ENCODE results near the gene DNM3. TPM values are rescaled to one million over a fixed set of nuclear protein-coding genes. Genes with fewer than 3 reads are reported as not detected.

The DNM3 gene
- polyA plus RNA-seq, 3 donors = 0.15 TPM; not detected in 2

DNA sequence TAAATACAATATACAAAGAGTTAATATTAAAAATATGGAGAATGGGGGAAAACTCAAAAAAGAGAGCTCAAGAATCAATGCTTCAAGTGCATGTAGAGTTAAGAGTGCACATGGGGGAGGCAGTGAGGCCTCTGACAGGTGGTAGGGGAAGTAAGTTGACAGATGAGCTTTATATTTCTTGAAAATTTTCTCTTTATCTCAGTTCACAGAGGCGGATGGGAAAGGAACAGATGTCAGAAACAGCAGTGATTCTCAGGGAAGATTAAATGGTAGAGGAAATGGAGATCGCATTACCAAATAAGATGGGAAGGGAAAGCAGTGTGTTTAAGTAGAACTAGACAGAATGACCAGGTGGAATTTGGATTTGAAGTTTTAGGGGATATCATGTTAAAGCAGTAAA, 379.1 kb downstream of the DNM3 start:
- 17% methylated on average over 2 of the region's 2 CpGs for WGBS (ENCODE audit: insufficient coverage)
- Histone ChIP-seq H3K79me2 (ENCODE audit: insufficient read depth, low read length) (no peaks in the 10 kb centered on the region), H3K9me3 (replicated peaks in 1 of 2; ENCODE audit: control insufficient read depth in 1 of 2, insufficient read depth in 1 of 2, low read length in 2 of 2) (no peaks in the 10 kb centered on the region), H3K27me3 (ENCODE audit: control insufficient read depth in 2 of 2, insufficient read depth in 2 of 2, low read length in 2 of 2) (no peaks in the 10 kb centered on the region), H3K36me3 (replicated peaks in 1 of 2; ENCODE audit: control insufficient read depth in 1 of 2, insufficient read depth in 2 of 2, low read length in 2 of 2) (no peaks in the 10 kb centered on the region), H3K4me1 (ENCODE audit: control insufficient read depth in 1 of 2, insufficient read depth in 2 of 2, low read length in 2 of 2) (no peaks in the 10 kb centered on the region), H2AFZ (ENCODE audit: insufficient read depth, low read depth, low read length, poor library complexity, severe bottlenecking) (no peak overlapping the region), H4K20me1 (ENCODE audit: insufficient read depth, low read length) (no peaks in the 10 kb centered on the region), H3K4me3 (replicated peaks in 1 of 3; ENCODE audit: low read depth in 2 of 3, low read length in 3 of 3) (no peak overlapping the region), H3K4me2 (replicated peaks; ENCODE audit: extremely low read depth, low read length, poor library complexity, severe bottlenecking) (no peak overlapping the region), H3K9ac (ENCODE audit: insufficient read depth, low read length, poor library complexity, severe bottlenecking) (no peak overlapping the region), H3K27ac (ENCODE audit: low read depth in 1 of 2, low read length in 2 of 2) (no peak overlapping the region)
- Mint-ChIP-seq H3K27me3 (ENCODE audit: low read depth in 3 of 3) (no peaks in the 10 kb centered on the region), H3K36me3 (no peaks in the 10 kb centered on the region), H3K27ac (no peak overlapping the region), H3K4me1 (peaks cover 4% of the 10 kb centered on the region), H3K9me3 (peaks cover 0 to 2% (median 0%) of the 10 kb centered on the region in 7 donors), H3K4me3 (no peak overlapping the region)
- no peak for DNase-seq
- no peak for TF ChIP-seq CTCF (IDR thresholded peaks at IDR 0.05)
- intact Hi-C loops (cut with micrococcal nuclease) = no loop called here

DNA sequence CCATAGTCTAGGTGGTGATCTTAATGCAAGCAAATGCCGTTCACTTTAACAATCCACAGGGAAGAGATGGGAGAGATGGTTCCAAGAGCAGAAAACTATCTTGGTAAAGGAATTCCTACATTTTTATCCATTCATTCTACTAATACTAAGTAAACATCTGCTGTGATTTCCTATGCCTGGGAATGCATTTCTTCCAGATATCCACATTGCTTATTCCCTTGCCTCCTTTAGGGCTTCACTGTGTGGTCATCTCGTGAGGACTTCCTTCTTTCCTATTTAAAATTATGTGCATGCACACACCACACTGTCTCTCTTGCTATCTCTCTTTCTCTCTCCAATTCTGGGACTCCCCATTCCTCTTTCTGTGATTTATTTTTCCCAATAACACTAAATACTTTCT, 380.1 kb downstream of the DNM3 start:
- H3K4me3 ChIP-seq (replicated peaks in 1 of 3; ENCODE audit: low read depth in 2 of 3, low read length in 3 of 3) = no peak overlapping the region
- no peaks in the 10 kb centered on the region for H3K36me3 Mint-ChIP-seq
- H3K9ac ChIP-seq (ENCODE audit: insufficient read depth, low read length, poor library complexity, severe bottlenecking) = no peak overlapping the region
- no peaks in the 10 kb centered on the region for H4K20me1 ChIP-seq (ENCODE audit: insufficient read depth, low read length)
- H3K4me2 ChIP-seq (replicated peaks; ENCODE audit: extremely low read depth, low read length, poor library complexity, severe bottlenecking) = no peak overlapping the region
- no peak overlapping the region for H3K27ac ChIP-seq (ENCODE audit: low read depth in 1 of 2, low read length in 2 of 2)
- no peaks in the 10 kb centered on the region for H3K36me3 ChIP-seq (replicated peaks in 1 of 2; ENCODE audit: control insufficient read depth in 1 of 2, insufficient read depth in 2 of 2, low read length in 2 of 2)
- no peaks in the 10 kb centered on the region for H3K27me3 Mint-ChIP-seq (ENCODE audit: low read depth in 3 of 3)
- no peaks in the 10 kb centered on the region for H3K79me2 ChIP-seq (ENCODE audit: insufficient read depth, low read length)
- TF ChIP-seq CTCF (IDR thresholded peaks at IDR 0.05) = no peak
- H3K27ac Mint-ChIP-seq = no peak overlapping the region
- H3K4me1 Mint-ChIP-seq = peaks cover 4% of the 10 kb centered on the region
- H3K9me3 Mint-ChIP-seq = peaks cover 0 to 2% (median 0%) of the 10 kb centered on the region in 7 donors
- WGBS (ENCODE audit: insufficient coverage) = 86% methylated on average over 1 of the region's 2 CpGs
- H3K9me3 ChIP-seq (replicated peaks in 1 of 2; ENCODE audit: control insufficient read depth in 1 of 2, insufficient read depth in 1 of 2, low read length in 2 of 2) = no peaks in the 10 kb centered on the region
- H3K27me3 ChIP-seq (ENCODE audit: control insufficient read depth in 2 of 2, insufficient read depth in 2 of 2, low read length in 2 of 2) = no peaks in the 10 kb centered on the region
- H3K4me3 Mint-ChIP-seq = no peak overlapping the region
- no peaks in the 10 kb centered on the region for H3K4me1 ChIP-seq (ENCODE audit: control insufficient read depth in 1 of 2, insufficient read depth in 2 of 2, low read length in 2 of 2)
- no peak overlapping the region for H2AFZ ChIP-seq (ENCODE audit: insufficient read depth, low read depth, low read length, poor library complexity, severe bottlenecking)
- intact Hi-C loops (cut with micrococcal nuclease) = no loop called here
- DNase-seq = no peak
